ENCODE results near the gene GABBR1. TPM values are rescaled to one million over a fixed set of nuclear protein-coding genes. Genes with fewer than 3 reads are reported as not detected.

The GABBR1 gene
- total and polyA plus RNA-seq, 2 donors (not counting 3 experiments of a cell fraction or from before 2014, with no cell fraction given): 43.6 to 50.8 TPM

DNA sequence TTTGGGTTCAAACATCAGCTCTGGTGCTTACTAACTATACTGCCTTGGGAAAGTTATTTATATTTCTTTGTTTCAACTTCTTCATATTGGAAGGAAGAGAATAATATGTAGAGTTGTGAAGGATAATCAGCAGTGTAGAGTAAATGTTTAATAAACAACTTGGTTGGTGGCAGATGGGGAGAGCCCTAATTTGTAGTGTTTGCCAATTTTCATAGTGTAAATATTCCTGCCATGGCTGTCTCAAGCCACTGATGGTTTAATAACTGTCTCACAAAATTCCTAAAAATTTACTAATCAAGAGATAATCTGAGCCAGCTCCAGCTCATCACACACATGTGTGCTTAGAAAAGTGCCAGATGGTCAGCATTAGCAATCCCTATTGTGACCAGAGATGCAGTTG, 48.2 kb downstream of the GABBR1 start, which contains the start of gene OR2H2:
OR2H2 (plus strand) TSS at position 301 of the 400 bp plus-strand sequence. CDS start 2,824 bp downstream, outside the sequence.
- no peaks in the 10 kb centered on the region for H3K4me1 ChIP-seq (ENCODE audit: control insufficient read depth, extremely low read depth, insufficient read depth, low read length)
- ChIA-PET CTCF (no interaction called here), POLR2A (no interaction called here)
- dilution Hi-C loops (cut with MboI; ENCODE audit: extremely low pct_ligation_motif_present, low sequenced_read_pairs): no loop called here
- no peak for FAIRE-seq
- H3K9ac ChIP-seq (replicated peaks; ENCODE audit: extremely low read depth, insufficient read depth, low read length): no peak within 1 kb of the TSS
- DNase-seq (ENCODE audit: low read depth, low spot score): no peak
- H3K79me2 ChIP-seq (ENCODE audit: control insufficient read depth, insufficient read depth, low read length): no peaks in the 10 kb centered on the region
- BruUV-seq (replicated peaks): no TSS peak
- H3K27me3 ChIP-seq (ENCODE audit: control insufficient read depth in 2 of 2, insufficient read depth in 2 of 2, low read length in 2 of 2): no peaks in the 10 kb centered on the region
- no peak within 1 kb of the TSS for H3K4me2 ChIP-seq (ENCODE audit: insufficient read depth, low read length)
- no peak within 1 kb of the TSS for H3K27ac ChIP-seq (ENCODE audit: insufficient read depth, low read depth, low read length)
- no peak within 1 kb of the TSS for H2AFZ ChIP-seq (ENCODE audit: low read depth, low read length)
- no peaks in the 10 kb centered on the region for H3K9me1 ChIP-seq (replicated peaks; ENCODE audit: control insufficient read depth, extremely low read depth, insufficient read depth, low read length)
- H4K20me1 ChIP-seq (replicated peaks; ENCODE audit: control insufficient read depth, extremely low read depth, insufficient read depth, low read length): no peaks in the 10 kb centered on the region
- no peaks in the 10 kb centered on the region for H3K9me3 ChIP-seq (replicated peaks; ENCODE audit: control insufficient read depth, insufficient read depth, low read length)
- intact Hi-C loops (cut with micrococcal nuclease): loop anchor here (5.0 kb wide), 2 partner anchors 568 to 748 kb away; no protein-coding TSS in a partner anchor
- no peak within 1 kb of the TSS for H3K4me3 ChIP-seq (replicated peaks in 1 of 3; ENCODE audit: insufficient read depth in 1 of 3, low read depth in 1 of 3, low read length in 3 of 3)
- TF ChIP-seq MYC (IDR thresholded peaks at IDR 0.05; ENCODE audit: low read depth, low read length) (no peak), POLR2AphosphoS5 (IDR thresholded peaks at IDR 0.05; ENCODE audit: insufficient read depth, low read depth, low read length) (no peak), POLR2A (IDR thresholded peaks at IDR 0.05; ENCODE audit: low read depth, low read length) (no peak), GATA2 (IDR thresholded peaks at IDR 0.05; ENCODE audit: insufficient read depth, insufficient read length, low read depth, low read length) (no peak), JUN (IDR thresholded peaks at IDR 0.05; ENCODE audit: borderline replicate concordance, insufficient read depth, insufficient read length, low read depth) (no peak), EZH2 (IDR thresholded peaks at IDR 0.05; ENCODE audit: borderline replicate concordance, low read depth, low read length, severe bottlenecking) (no peak), FOS (IDR thresholded peaks at IDR 0.05; ENCODE audit: borderline replicate concordance, insufficient read depth, low read length) (no peak)
- TF ChIP-seq, protein P1, sequence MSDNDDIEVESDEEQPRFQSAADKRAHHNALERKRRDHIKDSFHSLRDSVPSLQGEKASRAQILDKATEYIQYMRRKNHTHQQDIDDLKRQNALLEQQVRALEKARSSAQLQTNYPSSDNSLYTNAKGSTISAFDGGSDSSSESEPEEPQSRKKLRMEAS (IDR thresholded peaks at IDR 0.05; ENCODE audit: insufficient read depth, insufficient read length): no peak
- TF ChIP-seq, protein P2, sequence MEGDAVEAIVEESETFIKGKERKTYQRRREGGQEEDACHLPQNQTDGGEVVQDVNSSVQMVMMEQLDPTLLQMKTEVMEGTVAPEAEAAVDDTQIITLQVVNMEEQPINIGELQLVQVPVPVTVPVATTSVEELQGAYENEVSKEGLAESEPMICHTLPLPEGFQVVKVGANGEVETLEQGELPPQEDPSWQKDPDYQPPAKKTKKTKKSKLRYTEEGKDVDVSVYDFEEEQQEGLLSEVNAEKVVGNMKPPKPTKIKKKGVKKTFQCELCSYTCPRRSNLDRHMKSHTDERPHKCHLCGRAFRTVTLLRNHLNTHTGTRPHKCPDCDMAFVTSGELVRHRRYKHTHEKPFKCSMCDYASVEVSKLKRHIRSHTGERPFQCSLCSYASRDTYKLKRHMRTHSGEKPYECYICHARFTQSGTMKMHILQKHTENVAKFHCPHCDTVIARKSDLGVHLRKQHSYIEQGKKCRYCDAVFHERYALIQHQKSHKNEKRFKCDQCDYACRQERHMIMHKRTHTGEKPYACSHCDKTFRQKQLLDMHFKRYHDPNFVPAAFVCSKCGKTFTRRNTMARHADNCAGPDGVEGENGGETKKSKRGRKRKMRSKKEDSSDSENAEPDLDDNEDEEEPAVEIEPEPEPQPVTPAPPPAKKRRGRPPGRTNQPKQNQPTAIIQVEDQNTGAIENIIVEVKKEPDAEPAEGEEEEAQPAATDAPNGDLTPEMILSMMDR (IDR thresholded peaks at IDR 0.05; ENCODE audit: extremely low read depth in 1 of 2, insufficient read depth in 1 of 2, low read depth in 1 of 2, low read length in 2 of 2): no peak
- H3K36me3 ChIP-seq (ENCODE audit: control insufficient read depth in 2 of 2, extremely low read depth in 1 of 2, insufficient read depth in 2 of 2, low read length in 2 of 2): no peaks in the 10 kb centered on the region

All from endothelial cell of umbilical vein (primary cell).